Cerebellar cortex (tissue), 1 donor: ENCODE measurements around the gene AKR1B1.
A peak's percentile ranks its signal among the peaks of the same experiment; 100 is the strongest.

Source experiments
- DNase-seq: peaks from one replicate; pipeline ENCODE4 v3.0.0-alpha.2; 2015; ENCODE audit warnings: low spot score

Gene AKR1B1

GRCh38 chr7:134444198-134444960 lies 14.5 kb downstream of the AKR1B1 start:
- no peak for DNase-seq

GRCh38 chr7:134443396-134444070 lies 15.4 kb downstream of the AKR1B1 start:
- DNase-seq = no peak

- no peak for DNase-seq
Observed at GRCh38 chr7:134442441-134443220, 16.3 kb downstream of the AKR1B1 start.

- DNase-seq = no peak
Observed at GRCh38 chr7:134441264-134441663, 17.6 kb downstream of the AKR1B1 start.

- DNase-seq = no peak
Observed at GRCh38 chr7:134440476-134440875, 18.4 kb downstream of the AKR1B1 start.

GRCh38 chr7:134440067-134440466 lies 18.8 kb downstream of the AKR1B1 start:
- no peak for DNase-seq

- DNase-seq = no peak
Observed at GRCh38 chr7:134438946-134439345, 20.0 kb downstream of the AKR1B1 start.

- no peak for DNase-seq
Observed at GRCh38 chr7:134435161-134435920, 23.6 kb downstream of the AKR1B1 start.

- peak; percentile 43 for DNase-seq
Observed at GRCh38 chr7:134434701-134435100, 24.2 kb downstream of the AKR1B1 start.

- no peak for DNase-seq
Observed at GRCh38 chr7:134433430-134433829, 25.5 kb downstream of the AKR1B1 start.

- DNase-seq = peak; percentile 91
Observed at GRCh38 chr7:134432296-134433152, 26.4 kb downstream of the AKR1B1 start.

- DNase-seq = no peak
Observed at GRCh38 chr7:134431815-134432214, 27.1 kb downstream of the AKR1B1 start.

- no peak for DNase-seq
Observed at GRCh38 chr7:134429481-134429880, 29.4 kb downstream of the AKR1B1 start.

- DNase-seq = no peak
Observed at GRCh38 chr7:134428942-134429341, 30.0 kb downstream of the AKR1B1 start.

- no peak for DNase-seq
Observed at GRCh38 chr7:134427896-134428295, 31.0 kb downstream of the AKR1B1 start.

- no peak for DNase-seq
Observed at GRCh38 chr7:134425777-134426176, 33.1 kb downstream of the AKR1B1 start.

- DNase-seq = no peak
Observed at GRCh38 chr7:134422638-134423037, 36.3 kb downstream of the AKR1B1 start.

GRCh38 chr7:134422008-134422407 lies 36.9 kb downstream of the AKR1B1 start:
- DNase-seq = no peak

- DNase-seq = peak; percentile 80
Observed at GRCh38 chr7:134420424-134421125, 38.3 kb downstream of the AKR1B1 start.

- no peak for DNase-seq
Observed at GRCh38 chr7:134419875-134420274, 39.0 kb downstream of the AKR1B1 start.
